SH-SY5Y (cell line): ENCODE data around the gene N4BP2.

Experiments
- GATA2 ChIP-seq: IDR thresholded peaks from 2 replicates; pipeline ENCODE4 v1.6.1; 2011; ENCODE audit warnings: mild to moderate bottlenecking, low read depth, low read length
- GATA3 ChIP-seq: IDR thresholded peaks from 2 replicates; pipeline ENCODE4 v1.6.1; 2011; ENCODE audit warnings: low read depth, mild to moderate bottlenecking, low read length, moderate library complexity

- TF ChIP-seq GATA3 (no peak), GATA2 (no peak)
Measured at GRCh38 chr4:40160258-40160657, 103.6 kb downstream of the N4BP2 start.
